Measurements from ENCODE around the gene NACAD. TPM values are rescaled to one million over a fixed set of nuclear protein-coding genes. Genes with fewer than 3 reads are reported as not detected.
"Not testable (repeated sequence)": the region's sequence is repeated elsewhere in the genome, so short reads cannot be mapped to it uniquely, and the experiment has no call there.

Gene NACAD
- total RNA-seq, 1 donor = 3.9 TPM

GRCh38 chr7:45036796-45037195 lies 52.0 kb downstream of the NACAD start:
- DNase-seq (ENCODE audit: low read depth) = no peak
- TF ChIP-seq CTCF (IDR thresholded peaks at IDR 0.05; ENCODE audit: insufficient read depth, low read depth, low read length) = no peak
- no peak overlapping the region for H3K4me3 ChIP-seq (ENCODE audit: low read depth, low read length)

DNA sequence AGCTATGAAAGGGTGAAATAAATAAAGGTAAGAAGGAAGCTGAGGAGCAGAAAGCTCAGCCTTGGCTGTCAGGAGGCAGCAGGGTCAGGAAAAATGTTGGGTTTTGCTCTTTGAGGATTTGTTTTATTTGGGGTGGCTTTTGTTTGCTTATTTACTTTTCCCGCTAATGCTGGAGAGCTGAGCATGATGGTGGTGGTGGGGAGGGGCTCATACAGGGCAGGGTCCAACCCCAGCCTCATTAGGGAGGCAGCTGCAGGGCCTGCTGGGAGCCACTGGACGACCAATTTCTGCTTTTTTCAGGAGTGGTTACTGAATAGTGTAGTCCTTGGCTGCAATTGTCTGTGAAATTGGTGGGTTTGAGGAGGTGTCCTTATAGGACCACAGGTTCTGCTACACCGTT lies 52.5 kb downstream of the NACAD start:
- DNase-seq (ENCODE audit: low read depth) = no peak
- H3K4me3 ChIP-seq (ENCODE audit: low read depth, low read length) = no peak overlapping the region
- no peak for TF ChIP-seq CTCF (IDR thresholded peaks at IDR 0.05; ENCODE audit: insufficient read depth, low read depth, low read length)

DNA sequence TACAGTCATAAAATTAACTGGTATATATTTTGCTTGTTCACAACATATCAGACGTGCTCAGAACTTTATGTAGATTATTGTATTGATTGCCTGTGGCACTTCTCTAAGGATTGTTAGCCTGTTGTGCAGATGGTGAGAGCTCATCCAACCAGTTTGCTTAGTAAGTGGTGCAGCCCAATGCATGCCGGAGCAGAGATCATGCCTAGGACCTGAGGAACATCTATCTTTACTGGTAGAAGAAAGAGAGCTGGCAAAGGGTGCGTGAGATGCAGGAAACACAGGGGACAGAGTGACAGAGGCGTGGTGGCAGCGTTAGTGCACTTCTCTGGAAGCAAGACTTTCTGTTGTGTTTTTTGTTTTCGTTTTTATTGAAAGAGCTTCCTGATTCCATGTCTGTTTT lies 52.9 kb downstream of the NACAD start:
- H3K4me3 ChIP-seq (ENCODE audit: low read depth, low read length) = no peak overlapping the region
- no peak for DNase-seq (ENCODE audit: low read depth)
- no peak for TF ChIP-seq CTCF (IDR thresholded peaks at IDR 0.05; ENCODE audit: insufficient read depth, low read depth, low read length)

GRCh38 chr7:45035371-45035770 lies 53.4 kb downstream of the NACAD start:
- DNase-seq (ENCODE audit: low read depth) = no peak
- TF ChIP-seq CTCF (IDR thresholded peaks at IDR 0.05; ENCODE audit: insufficient read depth, low read depth, low read length) = no peak
- no peak overlapping the region for H3K4me3 ChIP-seq (ENCODE audit: low read depth, low read length)

GRCh38 chr7:45034710-45035109 lies 54.1 kb downstream of the NACAD start:
- DNase-seq (ENCODE audit: low read depth) = not testable (repeated sequence)

GRCh38 chr7:45033931-45034290 lies 54.9 kb downstream of the NACAD start:
- no peak overlapping the region for H3K4me3 ChIP-seq (ENCODE audit: low read depth, low read length)
- no peak for TF ChIP-seq CTCF (IDR thresholded peaks at IDR 0.05; ENCODE audit: insufficient read depth, low read depth, low read length)
- DNase-seq (ENCODE audit: low read depth) = no peak

More at GRCh38 chr7:45034710-45035109, 54.1 kb downstream of the NACAD start:
- not testable (repeated sequence) for H3K4me3 ChIP-seq (ENCODE audit: low read depth, low read length)

GRCh38 chr7:45033261-45033930 lies 55.4 kb downstream of the NACAD start:
- DNase-seq (ENCODE audit: low read depth) = no peak
- no peak overlapping the region for H3K4me3 ChIP-seq (ENCODE audit: low read depth, low read length)
- no peak for TF ChIP-seq CTCF (IDR thresholded peaks at IDR 0.05; ENCODE audit: insufficient read depth, low read depth, low read length)

Data from fibroblast of villous mesenchyme (primary cell).